Measurements from ENCODE around the gene SPACA7.

Gene SPACA7

GRCh38 chr13:112466132-112467058 lies 90.2 kb downstream of the SPACA7 start:
- DNase-seq, result no peak

- DNase-seq, result no peak
These were observed 91.1 kb downstream of the SPACA7 start for GRCh38 chr13:112467236-112467635.

GRCh38 chr13:112468069-112468468 lies 91.9 kb downstream of the SPACA7 start:
- no peak for DNase-seq

- no peak for DNase-seq
These were observed 93.1 kb downstream of the SPACA7 start for GRCh38 chr13:112469071-112469745.

GRCh38 chr13:112473818-112474217 lies 97.7 kb downstream of the SPACA7 start:
- DNase-seq, result no peak

- DNase-seq, result no peak
These were observed 98.7 kb downstream of the SPACA7 start for GRCh38 chr13:112474869-112475268.

GRCh38 chr13:112475889-112476288 lies 99.7 kb downstream of the SPACA7 start:
- no peak for DNase-seq

- DNase-seq, result no peak
These were observed 101.0 kb downstream of the SPACA7 start for GRCh38 chr13:112477070-112477619.

GRCh38 chr13:112479389-112479788 lies 103.2 kb downstream of the SPACA7 start:
- no peak for DNase-seq

- DNase-seq, result no peak
These were observed 105.3 kb downstream of the SPACA7 start for GRCh38 chr13:112481458-112481857.

GRCh38 chr13:112483299-112483698 lies 107.1 kb downstream of the SPACA7 start:
- peak; percentile 8 for DNase-seq

All from activated CD4-positive, alpha-beta T cell treated with anti-CD3 and anti-CD28 coated beads, Interleukin-2, Interleukin-6, amounts not matched to agents 100 ng/mL and 50 ng/mL, durations not matched to agents 16 hours and 8 hours (primary cell).